NCI-H446 (cell line): Measurements from ENCODE around the gene CAMK1.

Experiments used
- DNase-seq, 2 experiments: peaks; one replicate each; lab custom pipeline; 2025; lab: John Stamatoyannopoulos, UW

Gene CAMK1

DNA sequence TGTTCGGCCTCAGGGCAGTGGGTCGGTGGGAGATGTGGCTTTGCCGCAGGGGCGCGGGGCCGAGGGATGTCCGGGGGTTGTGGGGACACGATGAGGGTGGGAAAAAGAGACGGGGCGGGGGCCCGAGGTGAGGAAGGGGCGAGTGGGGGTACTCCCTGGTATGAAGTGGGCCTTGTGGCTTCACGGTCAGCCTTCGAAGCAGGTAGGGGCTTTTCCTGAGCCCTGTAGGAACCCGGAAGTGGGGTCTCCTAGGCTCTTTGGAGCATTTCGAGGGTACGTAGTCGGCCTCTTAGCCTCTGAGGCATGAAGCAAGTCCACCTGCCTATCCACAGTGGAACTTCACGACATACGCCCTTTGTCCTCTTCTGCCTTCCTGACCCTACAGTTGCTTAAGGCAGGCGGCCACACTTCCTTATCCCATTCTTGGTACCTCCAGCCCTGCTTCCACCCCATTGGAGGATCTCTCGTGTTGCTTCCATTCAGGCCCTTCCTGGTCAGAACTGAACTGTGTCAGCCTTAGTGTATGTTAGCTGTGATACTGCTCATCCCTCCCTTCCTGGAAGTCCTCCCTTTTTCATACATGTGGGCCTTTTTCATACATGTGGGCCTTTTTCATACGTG, 23.5 kb upstream of the CAMK1 start:
- DNase-seq: no peak

- DNase-seq: peak; percentile 79 to 92
Observed at GRCh38 chr3:9792405-9793160, 22.8 kb upstream of the CAMK1 start, which contains the start of the genes ARPC4 and TADA3. ARPC4 (plus strand) TSS chr3:9793082; CDS start chr3:9793122, 40 bp downstream. TADA3 (minus strand) TSS chr3:9792473; CDS start chr3:9791466, 1,007 bp downstream.

- no peak for DNase-seq
Observed at GRCh38 chr3:9791790-9792404, 22.1 kb upstream of the CAMK1 start.

DNA sequence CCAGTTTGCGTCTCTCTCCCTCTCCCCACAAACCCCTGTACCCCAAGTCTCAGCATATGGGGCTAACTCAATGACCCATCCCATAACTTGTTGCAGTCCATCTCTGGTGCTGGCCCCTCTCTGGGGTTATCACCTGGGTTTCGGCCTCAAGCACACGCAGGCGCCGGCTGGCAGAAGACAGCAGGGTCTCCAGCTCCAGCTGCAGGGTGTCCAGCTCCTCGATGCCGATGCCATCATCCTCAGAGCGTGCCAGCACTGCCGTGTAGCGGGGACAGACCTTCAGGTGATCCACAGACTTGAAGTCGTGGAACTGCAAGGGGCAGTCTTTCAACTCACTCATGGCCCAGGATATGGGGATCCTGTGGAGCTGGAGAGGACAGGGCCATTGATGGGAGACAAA, 21.4 kb upstream of the CAMK1 start:
- DNase-seq: no peak

DNA sequence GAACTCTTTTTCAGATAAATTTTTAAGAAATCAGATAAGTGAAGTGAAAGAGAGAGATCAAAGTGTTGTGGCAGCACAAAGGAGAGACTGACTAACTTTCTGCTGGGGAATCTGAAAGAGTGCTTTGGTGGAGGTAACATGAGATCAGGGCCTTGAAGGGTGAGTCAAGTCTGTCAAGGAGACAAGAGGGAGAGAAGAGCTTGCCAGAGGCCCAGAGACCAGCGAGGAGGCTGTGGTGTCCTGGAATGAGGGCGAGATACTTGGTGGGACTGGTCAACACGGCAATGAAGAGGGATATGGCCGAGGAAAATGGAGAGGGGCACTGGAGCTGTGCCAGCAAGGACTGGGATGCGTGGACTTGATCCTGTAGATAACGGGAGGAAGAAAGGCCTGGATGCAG, 18.0 kb upstream of the CAMK1 start:
- DNase-seq: no peak

DNA sequence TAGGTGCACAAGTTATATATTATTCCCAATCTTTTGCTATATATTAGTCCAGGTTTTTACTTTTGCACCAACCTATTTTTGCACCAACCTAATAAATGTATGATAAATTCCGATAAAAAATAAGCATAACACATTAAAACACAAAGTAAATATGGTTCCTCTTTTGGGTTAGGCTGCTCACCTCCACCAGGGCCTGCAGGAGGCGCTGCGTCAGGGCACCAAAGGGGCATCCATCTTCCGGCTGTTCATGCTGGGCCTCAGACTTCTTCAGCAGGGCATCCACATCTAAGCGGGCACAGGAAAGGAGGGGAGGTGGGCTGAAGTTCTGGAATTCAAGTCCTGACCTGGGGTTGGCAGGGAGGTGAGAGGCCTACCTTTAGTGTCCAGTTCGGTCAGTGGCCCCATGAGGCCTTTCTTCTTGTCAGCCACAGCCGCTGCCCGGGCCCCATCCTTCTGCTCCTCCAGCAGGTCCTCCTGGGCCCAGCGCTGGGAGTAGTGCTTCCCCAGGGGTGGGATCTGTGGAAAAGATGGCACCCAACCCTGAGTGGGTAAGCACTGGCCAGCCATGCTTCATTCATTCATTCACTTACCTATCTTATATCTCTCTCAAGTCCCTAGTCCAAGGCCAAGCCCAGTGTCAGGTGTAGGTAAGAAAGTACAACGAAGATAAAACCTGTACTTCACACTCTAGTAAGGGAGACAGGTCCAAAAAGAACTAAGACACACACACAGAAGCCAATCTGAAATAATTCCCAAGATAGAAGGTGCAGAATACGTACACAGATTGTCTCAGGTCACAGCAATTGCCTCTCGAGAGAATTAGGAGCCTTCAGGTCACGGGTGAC, 17.3 kb upstream of the CAMK1 start:
- no peak for DNase-seq

DNA sequence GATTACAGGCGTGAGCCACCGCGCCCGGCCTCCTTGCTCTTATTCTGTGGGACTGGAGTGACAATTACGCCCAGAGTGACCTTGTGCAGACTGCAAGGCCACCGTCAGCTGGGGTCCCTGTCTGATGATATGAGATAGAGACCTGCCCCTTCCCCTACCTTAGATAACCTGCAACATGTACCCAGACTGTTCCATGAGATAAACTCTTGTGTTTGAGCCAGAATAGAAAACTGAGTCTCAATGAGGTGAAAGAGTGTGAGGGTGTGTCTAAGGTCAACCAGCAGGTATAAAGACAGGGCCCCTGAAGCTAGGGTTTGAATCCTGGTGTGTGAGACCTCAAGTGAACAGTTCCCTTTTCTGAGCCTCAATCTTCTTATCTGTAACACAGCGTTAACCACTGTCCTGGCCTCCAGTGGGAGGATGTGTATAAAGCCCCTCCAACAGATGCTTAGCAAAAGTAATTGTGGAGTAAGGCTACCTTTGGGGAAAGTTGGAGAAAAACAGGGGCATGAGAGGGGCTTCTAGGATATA, 16.5 kb upstream of the CAMK1 start:
- DNase-seq: no peak

DNA sequence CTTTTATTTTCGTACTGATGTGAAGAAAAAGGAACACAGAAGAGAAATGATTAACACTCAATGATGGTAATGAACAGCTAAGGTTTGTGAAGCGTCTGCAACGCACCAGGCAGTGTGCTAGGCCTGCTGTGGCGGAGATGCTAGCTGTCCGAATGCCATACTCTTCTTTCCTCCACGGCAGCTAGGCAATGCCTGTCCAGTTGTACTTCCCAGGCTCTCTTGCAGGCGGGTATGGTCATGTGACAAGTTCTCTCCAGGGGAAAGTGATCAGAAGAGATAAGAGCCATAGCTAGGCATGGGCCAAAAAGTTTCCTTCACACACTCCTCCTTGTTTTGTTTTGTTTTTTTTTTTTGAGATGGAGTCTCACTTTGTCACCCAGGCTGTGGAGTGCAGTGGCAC, 15.9 kb upstream of the CAMK1 start:
- no peak for DNase-seq

GRCh38 chr3:9784965-9785364, 15.2 kb upstream of the CAMK1 start:
- no peak for DNase-seq

DNA sequence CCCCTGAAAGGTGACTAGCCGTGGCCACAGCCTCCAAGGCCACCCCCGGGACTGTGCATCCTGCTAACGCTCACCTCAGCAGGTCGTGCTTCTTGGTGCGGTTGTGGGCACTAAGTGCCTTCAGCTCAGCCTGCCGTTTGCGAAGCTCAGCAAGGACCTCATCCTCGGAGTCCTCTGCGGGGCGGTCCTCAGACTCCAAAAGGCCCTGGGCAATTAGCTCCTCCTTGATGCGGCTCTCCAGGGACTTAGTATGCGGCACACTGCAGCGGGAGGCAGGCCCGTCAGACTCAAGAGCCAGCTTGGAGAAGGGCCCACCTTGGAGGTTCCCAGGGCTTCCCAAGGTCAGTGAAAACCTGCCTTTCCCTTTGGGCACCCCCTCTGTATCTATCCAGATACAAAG, 14.2 kb upstream of the CAMK1 start:
- DNase-seq: no peak

GRCh38 chr3:9782770-9783169, 13.0 kb upstream of the CAMK1 start:
- DNase-seq: no peak

- DNase-seq: no peak
Observed at GRCh38 chr3:9781978-9782603, 12.3 kb upstream of the CAMK1 start.

DNA sequence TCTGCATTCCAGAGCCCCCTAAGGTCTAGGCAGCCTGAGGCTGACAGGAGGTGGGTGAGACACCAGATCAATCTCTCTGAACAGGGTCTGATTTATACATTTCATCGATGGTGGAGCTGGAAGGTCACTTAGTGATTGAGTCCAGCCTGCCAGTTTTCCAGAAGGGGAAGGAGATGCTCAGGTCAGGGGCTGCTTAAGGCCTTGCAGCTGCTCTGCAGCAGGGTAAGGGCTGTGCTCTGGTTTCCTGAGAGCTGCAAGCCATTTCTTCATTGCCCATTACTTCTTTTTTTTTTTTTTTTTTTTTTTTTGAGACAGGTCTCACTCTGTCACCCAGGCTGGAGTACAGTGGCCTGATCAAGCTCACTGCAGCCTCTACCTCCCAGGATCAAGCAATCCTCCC, 11.8 kb upstream of the CAMK1 start:
- DNase-seq: no peak

GRCh38 chr3:9780910-9781309, 11.2 kb upstream of the CAMK1 start:
- DNase-seq: no peak

GRCh38 chr3:9780458-9780812, 10.7 kb upstream of the CAMK1 start:
- DNase-seq: no peak

- DNase-seq: no peak
Observed at GRCh38 chr3:9779721-9780457, 10.1 kb upstream of the CAMK1 start.

GRCh38 chr3:9779075-9779593, 9.4 kb upstream of the CAMK1 start:
- no peak for DNase-seq

DNA sequence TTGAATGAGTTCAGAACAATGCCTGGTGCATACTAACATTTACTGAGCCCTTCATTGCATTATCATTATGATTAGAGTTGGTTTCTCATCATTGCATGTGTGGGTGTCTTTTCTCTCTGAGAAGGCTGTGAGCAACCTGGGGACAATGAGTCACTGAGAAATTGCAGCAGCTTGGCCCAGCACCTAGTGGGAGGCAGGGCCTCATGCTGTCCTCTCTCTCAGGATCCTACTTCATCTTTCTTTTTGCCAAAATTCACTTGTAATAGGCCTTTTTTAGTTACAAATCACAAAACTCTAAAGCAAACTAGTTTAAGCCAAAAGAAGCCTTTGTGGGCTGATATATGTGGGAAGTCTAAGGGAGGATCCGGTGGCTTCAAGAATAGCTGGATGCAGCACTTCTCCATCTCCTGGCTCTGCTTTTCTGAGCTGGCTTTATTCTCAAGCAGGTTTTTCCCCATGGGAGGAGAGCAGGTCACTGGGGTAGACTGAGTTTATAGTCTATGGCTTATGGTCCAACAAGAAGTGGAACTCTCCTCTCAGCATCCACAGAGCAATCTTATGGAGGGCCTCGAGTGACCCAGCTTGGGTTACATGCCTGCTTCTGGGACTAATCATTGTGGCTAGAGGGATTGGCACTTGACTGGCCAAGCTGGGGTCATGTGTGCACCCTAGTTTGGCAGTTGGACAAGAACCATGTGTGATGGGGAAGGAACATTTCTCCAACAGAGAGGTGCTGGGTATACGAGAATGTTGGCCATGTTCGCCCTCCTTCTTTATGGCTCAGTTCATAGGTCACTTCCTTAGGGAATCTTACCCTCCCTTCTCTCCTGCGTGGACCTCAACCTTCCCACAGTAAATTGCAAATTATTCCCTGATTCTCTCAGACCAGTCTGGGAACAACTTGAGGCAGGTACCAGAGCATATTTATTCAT, 8.7 kb upstream of the CAMK1 start:
- no peak for DNase-seq

GRCh38 chr3:9777694-9778021, 7.9 kb upstream of the CAMK1 start:
- DNase-seq: no peak
